Urinary bladder (tissue), 4 donors: ENCODE data around the gene ETV6. TPM values are rescaled to one million over a fixed set of nuclear protein-coding genes. Genes with fewer than 3 reads are reported as not detected.

Experiments
- DNase-seq: peaks from one replicate; pipeline ENCODE4 v3.0.0-alpha.2; 2015; ENCODE audit errors: extremely low spot score
- H3K27ac ChIP-seq: one replicate; pipeline ENCODE4 v1.5.1; 2013; ENCODE audit warnings: low read depth, mild to moderate bottlenecking, moderate library complexity
- H3K36me3 ChIP-seq: one replicate; pipeline ENCODE4 v1.6.1; 2013; ENCODE audit warnings: mild to moderate bottlenecking, moderate library complexity; ENCODE audit not compliant: insufficient read depth
- H3K4me1 ChIP-seq: one replicate; pipeline ENCODE4 v1.6.1; 2013; ENCODE audit warnings: mild to moderate bottlenecking, moderate library complexity; ENCODE audit not compliant: insufficient read depth
- H3K4me3 ChIP-seq: one replicate; pipeline ENCODE4 v1.5.1; 2013; ENCODE audit warnings: low read depth, low read length
- WGBS: extraction: QIAGEN DNeasy Blood & Tissue Kit; methylation state at CpG from one replicate; pipeline ENCODE4 v1.1.7; 2013; 5-methylcytosine and 5-hydroxymethylcytosine counted together
- polyA plus RNA-seq: library from polyadenylated mRNA; stranded (reverse); fragments of 200-250 nt; gene quantifications from one replicate; pipeline ENCODE4 v1.2.3, GENCODE V29; 2013
- total RNA-seq: library from RNA; depleted of rRNA; stranded (reverse); fragments of >200 nt; gene quantifications from one replicate; pipeline ENCODE4 v1.2.3, GENCODE V29; 2014
- donor health status: healthy with polysubstance abuse.
- donor health status: healthy.

Gene ETV6
- total and polyA plus RNA-seq, 2 donors: 11.8 to 12.7 TPM

GRCh38 chr12:11939223-11939622 lies 289.7 kb downstream of the ETV6 start:
- H3K27ac ChIP-seq: no peak overlapping the region
- no peak for DNase-seq
- no peaks in the 10 kb centered on the region for H3K36me3 ChIP-seq
- H3K4me1 ChIP-seq: no peaks in the 10 kb centered on the region
- 94% methylated on average over 4 of the region's 4 CpGs for WGBS
- no peak overlapping the region for H3K4me3 ChIP-seq

- no peak overlapping the region for H3K4me3 ChIP-seq
- H3K36me3 ChIP-seq: no peaks in the 10 kb centered on the region
- DNase-seq: no peak
- H3K4me1 ChIP-seq: no peaks in the 10 kb centered on the region
- WGBS: 34% methylated on average over 1 of the region's 1 CpG
- H3K27ac ChIP-seq: no peak overlapping the region
These were observed 292.3 kb downstream of the ETV6 start for GRCh38 chr12:11941606-11942337.

GRCh38 chr12:11943919-11944700 lies 294.6 kb downstream of the ETV6 start:
- Histone ChIP-seq H3K4me1 (no peaks in the 10 kb centered on the region), H3K4me3 (no peak overlapping the region), H3K27ac (no peak overlapping the region), H3K36me3 (no peaks in the 10 kb centered on the region)
- DNase-seq: no peak
- WGBS: 85% methylated on average over 12 of the region's 12 CpGs
